Measurements from ENCODE around the gene GALNT6. TPM values are rescaled to one million over a fixed set of nuclear protein-coding genes. Genes with fewer than 3 reads are reported as not detected.

The GALNT6 gene
- total and polyA plus RNA-seq, 11 donors = 0.08 to 8.0 (median 0.77) TPM

GRCh38 chr12:51329742-51330141 is 61.5 kb downstream of the GALNT6 start:
- Histone ChIP-seq H3K4me3 (no peak overlapping the region), H3K9me3 (no peaks in the 10 kb centered on the region), H3K4me1 (peaks cover 0 to 56% (median 0%) of the 10 kb centered on the region in 12 donors), H3K27me3 (no peaks in the 10 kb centered on the region), H3K36me3 (no peaks in the 10 kb centered on the region), H3K27ac (peak overlapping the region in 1 of 12 donors; percentile 73)
- DNase-seq (no peak), ATAC-seq (no peak)
- intact Hi-C loops (cut with DNase I) = no loop called here
- 83 to 89% (median 84%) methylated on average over 5 of the region's 5 CpGs for WGBS, 4 donors
- TF ChIP-seq POLR2A (IDR thresholded peaks at IDR 0.05) = no peak
- TF ChIP-seq, protein P1, sequence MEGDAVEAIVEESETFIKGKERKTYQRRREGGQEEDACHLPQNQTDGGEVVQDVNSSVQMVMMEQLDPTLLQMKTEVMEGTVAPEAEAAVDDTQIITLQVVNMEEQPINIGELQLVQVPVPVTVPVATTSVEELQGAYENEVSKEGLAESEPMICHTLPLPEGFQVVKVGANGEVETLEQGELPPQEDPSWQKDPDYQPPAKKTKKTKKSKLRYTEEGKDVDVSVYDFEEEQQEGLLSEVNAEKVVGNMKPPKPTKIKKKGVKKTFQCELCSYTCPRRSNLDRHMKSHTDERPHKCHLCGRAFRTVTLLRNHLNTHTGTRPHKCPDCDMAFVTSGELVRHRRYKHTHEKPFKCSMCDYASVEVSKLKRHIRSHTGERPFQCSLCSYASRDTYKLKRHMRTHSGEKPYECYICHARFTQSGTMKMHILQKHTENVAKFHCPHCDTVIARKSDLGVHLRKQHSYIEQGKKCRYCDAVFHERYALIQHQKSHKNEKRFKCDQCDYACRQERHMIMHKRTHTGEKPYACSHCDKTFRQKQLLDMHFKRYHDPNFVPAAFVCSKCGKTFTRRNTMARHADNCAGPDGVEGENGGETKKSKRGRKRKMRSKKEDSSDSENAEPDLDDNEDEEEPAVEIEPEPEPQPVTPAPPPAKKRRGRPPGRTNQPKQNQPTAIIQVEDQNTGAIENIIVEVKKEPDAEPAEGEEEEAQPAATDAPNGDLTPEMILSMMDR (IDR thresholded peaks at IDR 0.05) = no peak

DNA sequence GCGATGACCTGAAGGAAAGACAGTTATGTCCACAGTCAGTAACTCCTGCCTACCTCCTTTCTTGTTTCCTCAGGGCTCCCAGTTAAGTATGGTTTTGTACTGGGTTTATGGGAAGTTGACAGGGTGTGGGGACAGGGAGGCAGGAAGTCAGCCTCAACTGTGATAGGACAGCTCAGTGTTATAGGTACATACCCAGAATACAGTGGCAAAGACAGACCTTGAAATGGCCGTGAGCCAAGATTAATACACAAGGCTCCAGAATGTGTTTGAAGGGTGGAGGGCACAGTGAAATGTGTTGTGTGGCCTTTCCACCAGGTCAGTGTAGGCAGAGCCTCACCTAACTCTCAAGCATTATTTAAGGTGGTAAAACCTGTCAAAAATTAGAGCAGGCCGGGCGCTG is 62.6 kb downstream of the GALNT6 start:
- Histone ChIP-seq H3K27ac (peak overlapping the region in 1 of 12 donors; percentile 73), H3K36me3 (no peaks in the 10 kb centered on the region), H3K27me3 (no peaks in the 10 kb centered on the region), H3K4me1 (peaks cover 0 to 64% (median 0%) of the 10 kb centered on the region in 12 donors), H3K9me3 (no peaks in the 10 kb centered on the region), H3K4me3 (no peak overlapping the region)
- intact Hi-C loops (cut with DNase I) = no loop called here
- ATAC-seq = no peak
- no peak for TF ChIP-seq POLR2A (IDR thresholded peaks at IDR 0.05)
- TF ChIP-seq, protein P1 (IDR thresholded peaks at IDR 0.05) = no peak
- 91 to 97% (median 93%) methylated on average over 4 of the region's 4 CpGs for WGBS, 4 donors
- no peak for DNase-seq

DNA sequence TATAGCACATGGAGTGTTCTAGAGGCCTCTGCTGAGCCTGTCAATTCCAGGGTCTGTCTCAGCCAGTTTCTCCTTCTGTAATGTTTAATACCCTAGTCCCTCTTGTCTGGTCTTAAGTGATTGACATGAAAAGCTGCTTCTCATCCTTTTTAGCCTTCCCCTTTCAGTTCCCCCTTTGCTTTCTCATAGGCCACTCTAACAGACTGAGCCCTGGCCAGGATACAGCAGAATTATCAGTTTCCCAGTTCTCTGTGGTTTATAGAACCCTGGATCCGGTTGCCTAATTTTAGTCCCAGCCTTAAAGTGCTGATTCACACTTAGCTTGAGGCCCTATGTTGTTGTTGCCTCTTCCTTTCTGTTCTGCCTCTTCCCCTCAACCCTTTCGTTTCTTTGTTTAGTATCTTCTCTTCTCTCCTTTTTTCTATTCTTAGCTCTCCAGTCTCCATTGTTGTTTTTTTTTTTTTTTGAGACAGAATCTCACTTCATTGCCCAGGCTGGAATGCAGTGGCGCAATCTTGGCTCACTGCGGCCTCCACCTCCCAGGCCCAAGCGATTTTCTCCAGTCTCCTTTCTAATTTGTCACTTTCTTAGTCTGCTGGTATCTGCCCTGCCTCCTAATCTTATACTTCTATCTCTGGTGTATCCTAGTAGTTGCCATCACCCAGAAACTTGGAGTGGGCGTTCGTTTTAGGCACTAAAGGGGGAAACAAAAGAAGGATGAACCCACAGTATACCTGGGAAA is 64.3 kb downstream of the GALNT6 start:
- Histone ChIP-seq H3K4me3 (peak overlapping the region in 1 of 12 donors; percentile 8), H3K27me3 (no peaks in the 10 kb centered on the region), H3K9me3 (no peaks in the 10 kb centered on the region), H3K36me3 (no peaks in the 10 kb centered on the region), H3K27ac (peak overlapping the region in 1 of 12 donors; percentile 98), H3K4me1 (peaks cover 0 to 70% (median 0%) of the 10 kb centered on the region in 12 donors)
- TF ChIP-seq, protein P1 (IDR thresholded peaks at IDR 0.05) = no peak
- no peak for TF ChIP-seq POLR2A (IDR thresholded peaks at IDR 0.05)
- 67 to 72% (median 68%) methylated on average over 7 of the region's 7 CpGs for WGBS, 4 donors
- intact Hi-C loops (cut with DNase I) = no loop called here
- ATAC-seq (peak; percentile 59 to 87 (median 82)), DNase-seq (peak in 1 of 5 donors; percentile 26)

DNA sequence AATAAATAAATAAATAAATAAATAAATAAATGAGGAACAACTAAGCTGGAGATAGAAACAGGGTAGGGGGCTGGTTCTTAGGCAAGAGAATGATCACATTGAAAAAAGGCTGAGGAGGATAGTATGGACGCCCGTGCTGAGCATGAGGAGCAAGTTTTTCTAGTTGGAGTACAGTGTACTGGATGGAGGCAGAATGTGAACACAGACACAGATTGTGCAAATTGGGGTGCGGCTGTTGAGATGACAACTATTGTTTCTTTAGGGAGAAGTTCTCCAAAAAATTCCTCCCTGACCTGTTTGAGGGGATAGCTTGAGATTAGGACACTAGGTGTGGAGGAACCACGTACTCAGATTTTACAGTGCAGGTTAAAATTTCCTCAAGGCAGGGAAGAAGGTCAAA is 66.3 kb downstream of the GALNT6 start:
- Histone ChIP-seq H3K4me1 (peaks cover 0 to 84% (median 0%) of the 10 kb centered on the region in 12 donors), H3K27ac (peak overlapping the region in 1 of 12 donors; percentile 98), H3K4me3 (no peak overlapping the region), H3K9me3 (no peaks in the 10 kb centered on the region), H3K36me3 (no peaks in the 10 kb centered on the region), H3K27me3 (no peaks in the 10 kb centered on the region)
- 91 to 98% (median 95%) methylated on average over 4 of the region's 4 CpGs for WGBS, 4 donors
- intact Hi-C loops (cut with DNase I) = no loop called here
- DNase-seq (no peak), ATAC-seq (no peak)
- TF ChIP-seq POLR2A (IDR thresholded peaks at IDR 0.05) = no peak
- TF ChIP-seq, protein P1 (IDR thresholded peaks at IDR 0.05) = no peak

Data from heart left ventricle (tissue), 16 donors.